ENCODE results near the gene GATA6. TPM values are rescaled to one million over a fixed set of nuclear protein-coding genes. Genes with fewer than 3 reads are reported as not detected.

Gene GATA6
- total and polyA plus RNA-seq, 2 of the 13 experiments (the other 11 are each of a cell fraction or from before 2014, with no cell fraction given), result 0.84 to 3.2 TPM

DNA sequence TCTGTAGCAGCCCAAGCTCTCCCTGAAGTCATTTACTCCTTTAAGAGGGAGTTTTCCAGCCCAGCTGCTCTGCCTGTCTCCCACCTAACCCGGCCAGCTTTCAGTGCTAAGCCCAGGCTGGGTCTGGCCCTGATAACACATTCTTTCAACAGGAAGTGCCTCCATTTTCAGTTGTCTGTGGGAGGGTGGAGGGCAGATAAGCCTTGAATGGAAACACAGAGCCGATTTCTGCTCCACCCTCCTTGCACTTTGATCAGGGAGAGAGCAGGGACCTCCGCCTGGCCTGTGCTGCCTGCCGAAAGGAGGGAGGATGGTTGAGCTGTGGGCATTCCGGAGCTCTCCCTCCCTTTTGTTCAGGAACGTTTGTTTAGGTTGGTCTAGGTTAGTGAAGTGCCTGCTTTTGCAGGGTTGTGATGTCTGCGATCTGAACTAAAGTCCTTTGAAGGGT, 24.8 kb downstream of the GATA6 start (continued):
- TF ChIP-seq, protein P1, sequence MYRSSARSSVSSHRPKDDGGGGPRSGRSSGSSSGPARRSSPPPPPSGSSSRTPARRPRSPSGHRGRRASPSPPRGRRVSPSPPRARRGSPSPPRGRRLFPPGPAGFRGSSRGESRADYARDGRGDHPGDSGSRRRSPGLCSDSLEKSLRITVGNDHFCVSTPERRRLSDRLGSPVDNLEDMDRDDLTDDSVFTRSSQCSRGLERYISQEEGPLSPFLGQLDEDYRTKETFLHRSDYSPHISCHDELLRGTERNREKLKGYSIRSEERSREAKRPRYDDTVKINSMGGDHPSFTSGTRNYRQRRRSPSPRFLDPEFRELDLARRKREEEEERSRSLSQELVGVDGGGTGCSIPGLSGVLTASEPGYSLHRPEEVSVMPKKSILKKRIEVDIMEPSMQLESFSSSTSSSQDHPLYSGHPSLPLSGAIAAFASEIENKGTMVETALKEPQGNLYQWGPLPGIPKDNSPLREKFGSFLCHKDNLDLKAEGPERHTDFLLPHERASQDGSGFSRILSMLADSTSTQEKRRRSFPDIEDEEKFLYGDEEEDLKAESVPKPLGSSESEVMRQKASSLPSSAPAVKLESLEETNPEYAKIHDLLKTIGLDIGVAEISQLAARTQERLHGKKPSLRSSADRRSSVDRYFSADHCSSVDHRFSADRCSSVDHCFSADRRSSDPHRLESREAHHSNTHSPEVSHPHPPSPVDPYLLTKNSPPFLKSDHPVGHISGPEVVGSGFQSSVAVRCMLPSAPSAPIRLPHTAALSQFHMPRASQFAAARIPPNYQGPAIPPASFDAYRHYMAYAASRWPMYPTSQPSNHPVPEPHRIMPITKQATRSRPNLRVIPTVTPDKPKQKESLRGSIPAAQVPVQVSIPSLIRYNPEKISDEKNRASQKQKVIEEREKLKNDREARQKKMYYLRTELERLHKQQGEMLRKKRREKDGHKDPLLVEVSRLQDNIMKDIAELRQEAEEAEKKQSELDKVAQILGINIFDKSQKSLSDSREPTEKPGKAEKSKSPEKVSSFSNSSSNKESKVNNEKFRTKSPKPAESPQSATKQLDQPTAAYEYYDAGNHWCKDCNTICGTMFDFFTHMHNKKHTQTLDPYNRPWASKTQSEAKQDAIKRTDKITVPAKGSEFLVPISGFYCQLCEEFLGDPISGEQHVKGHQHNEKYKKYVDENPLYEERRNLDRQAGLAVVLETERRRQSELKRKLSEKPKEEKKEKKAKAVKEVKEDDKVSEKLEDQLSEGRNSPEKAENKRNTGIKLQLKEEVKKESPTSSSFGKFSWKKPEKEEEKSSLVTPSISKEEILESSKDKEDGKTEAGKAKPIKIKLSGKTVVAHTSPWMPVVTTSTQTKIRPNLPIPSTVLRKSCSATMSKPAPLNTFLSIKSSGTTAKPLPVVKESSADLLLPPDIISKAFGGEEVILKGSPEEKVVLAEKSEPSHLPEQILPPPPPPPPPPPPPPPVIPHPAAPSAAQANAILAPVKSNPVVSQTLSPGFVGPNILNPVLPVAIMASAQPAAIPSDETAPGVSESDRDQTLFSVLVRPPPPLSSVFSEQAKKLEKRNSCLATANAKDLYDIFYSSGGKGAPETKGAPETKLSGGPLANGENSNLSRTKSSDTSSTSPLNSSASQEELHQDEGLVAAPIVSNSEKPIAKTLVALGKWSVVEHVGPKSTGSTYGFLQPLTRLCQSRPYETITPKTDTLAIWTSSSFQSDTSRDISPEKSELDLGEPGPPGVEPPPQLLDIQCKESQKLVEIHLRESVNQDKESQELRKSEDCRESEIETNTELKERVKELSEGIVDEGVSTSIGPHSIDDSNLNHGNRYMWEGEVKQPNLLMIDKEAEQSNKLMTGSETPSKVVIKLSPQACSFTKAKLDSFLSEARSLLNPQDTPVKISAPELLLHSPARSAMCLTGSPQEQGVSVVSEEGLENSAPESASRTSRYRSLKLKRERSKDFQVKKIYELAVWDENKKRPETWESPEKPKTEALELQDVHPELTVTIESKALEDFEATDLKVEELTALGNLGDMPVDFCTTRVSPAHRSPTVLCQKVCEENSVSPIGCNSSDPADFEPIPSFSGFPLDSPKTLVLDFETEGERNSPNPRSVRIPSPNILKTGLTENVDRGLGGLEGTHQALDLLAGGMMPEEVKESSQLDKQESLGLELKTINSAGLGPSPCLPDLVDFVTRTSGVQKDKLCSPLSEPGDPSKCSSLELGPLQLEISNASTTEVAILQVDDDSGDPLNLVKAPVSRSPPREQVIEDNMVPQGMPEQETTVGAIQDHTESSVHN (CRISPR knock-in tag; IDR thresholded peaks at IDR 0.05), result no peak
- TF ChIP-seq, protein P2, sequence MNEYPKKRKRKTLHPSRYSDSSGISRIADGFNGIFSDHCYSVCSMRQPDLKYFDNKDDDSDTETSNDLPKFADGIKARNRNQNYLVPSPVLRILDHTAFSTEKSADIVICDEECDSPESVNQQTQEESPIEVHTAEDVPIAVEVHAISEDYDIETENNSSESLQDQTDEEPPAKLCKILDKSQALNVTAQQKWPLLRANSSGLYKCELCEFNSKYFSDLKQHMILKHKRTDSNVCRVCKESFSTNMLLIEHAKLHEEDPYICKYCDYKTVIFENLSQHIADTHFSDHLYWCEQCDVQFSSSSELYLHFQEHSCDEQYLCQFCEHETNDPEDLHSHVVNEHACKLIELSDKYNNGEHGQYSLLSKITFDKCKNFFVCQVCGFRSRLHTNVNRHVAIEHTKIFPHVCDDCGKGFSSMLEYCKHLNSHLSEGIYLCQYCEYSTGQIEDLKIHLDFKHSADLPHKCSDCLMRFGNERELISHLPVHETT (CRISPR knock-in tag; conservative IDR thresholded peaks at IDR 0.05), result no peak
- no peak for TF ChIP-seq ZMAT3 (CRISPR knock-in tag; conservative IDR thresholded peaks at IDR 0.05)
- TF ChIP-seq MTA3 (CRISPR knock-in tag; IDR thresholded peaks at IDR 0.05), result no peak
- TF ChIP-seq, protein P3, sequence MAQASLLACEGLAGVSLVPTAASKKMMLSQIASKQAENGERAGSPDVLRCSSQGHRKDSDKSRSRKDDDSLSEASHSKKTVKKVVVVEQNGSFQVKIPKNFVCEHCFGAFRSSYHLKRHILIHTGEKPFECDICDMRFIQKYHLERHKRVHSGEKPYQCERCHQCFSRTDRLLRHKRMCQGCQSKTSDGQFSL (CRISPR knock-in tag; IDR thresholded peaks at IDR 0.05), result peak; percentile 64
- 0 out of 2 replicates have a peak, but pooled peaks have one; percentile 13 for TF ChIP-seq PPARG (CRISPR knock-in tag; conservative IDR thresholded peaks at IDR 0.05)
- TF ChIP-seq, protein P4, sequence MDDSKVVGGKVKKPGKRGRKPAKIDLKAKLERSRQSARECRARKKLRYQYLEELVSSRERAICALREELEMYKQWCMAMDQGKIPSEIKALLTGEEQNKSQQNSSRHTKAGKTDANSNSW (CRISPR knock-in tag; IDR thresholded peaks at IDR 0.05; ENCODE audit: borderline replicate concordance), result no peak
- no peak for TF ChIP-seq ETV6 (CRISPR knock-in tag; conservative IDR thresholded peaks at IDR 0.05)
- TF ChIP-seq ZNF383 (CRISPR knock-in tag; IDR thresholded peaks at IDR 0.05; ENCODE audit: borderline replicate concordance), result no peak
- TF ChIP-seq, protein P5, sequence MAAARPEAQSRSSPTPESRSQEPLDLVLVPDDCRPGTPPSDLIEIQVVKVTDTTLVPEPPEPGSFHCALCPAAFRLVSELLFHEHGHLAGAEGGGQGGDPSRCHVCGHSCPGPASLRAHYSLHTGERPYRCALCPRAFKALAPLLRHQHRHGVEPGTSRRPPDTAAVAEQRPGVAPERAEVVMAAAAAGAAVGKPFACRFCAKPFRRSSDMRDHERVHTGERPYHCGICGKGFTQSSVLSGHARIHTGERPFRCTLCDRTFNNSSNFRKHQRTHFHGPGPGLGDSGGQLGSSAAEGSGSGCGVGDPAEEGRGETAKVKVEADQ (CRISPR knock-in tag; IDR thresholded peaks at IDR 0.05; ENCODE audit: borderline replicate concordance), result peak; percentile 36; the same call in 1 of the 2 replicates
- 0 out of 2 replicates have a peak, but pooled peaks have one; percentile 33 for TF ChIP-seq ZNF501 (CRISPR knock-in tag; IDR thresholded peaks at IDR 0.05)
- TF ChIP-seq KAT2B (IDR thresholded peaks at IDR 0.05; ENCODE audit: borderline replicate concordance, low read depth, low read length), result no peak
- TF ChIP-seq GABPB1 (CRISPR knock-in tag; IDR thresholded peaks at IDR 0.05), result peak; percentile 85
- no peak for TF ChIP-seq ARNT (IDR thresholded peaks at IDR 0.05)
- no peak for TF ChIP-seq ZNF775 (CRISPR knock-in tag; IDR thresholded peaks at IDR 0.05; ENCODE audit: borderline replicate concordance)
- no peak for TF ChIP-seq ZIK1 (CRISPR knock-in tag; IDR thresholded peaks at IDR 0.05; ENCODE audit: borderline replicate concordance, low read depth)
- TF ChIP-seq ZZZ3 (CRISPR knock-in tag; IDR thresholded peaks at IDR 0.05; ENCODE audit: borderline replicate concordance), result no peak
- TF ChIP-seq ELF4 (CRISPR knock-in tag; IDR thresholded peaks at IDR 0.05; ENCODE audit: borderline replicate concordance), result no peak
- no peak for TF ChIP-seq JUNB (CRISPR knock-in tag; IDR thresholded peaks at IDR 0.05; ENCODE audit: borderline replicate concordance)
